Measurements from ENCODE around the gene UBE2V1. TPM values are rescaled to one million over a fixed set of nuclear protein-coding genes. Genes with fewer than 3 reads are reported as not detected.

Gene UBE2V1
- total RNA-seq, 1 donor from 2014 or later: 150 TPM

DNA sequence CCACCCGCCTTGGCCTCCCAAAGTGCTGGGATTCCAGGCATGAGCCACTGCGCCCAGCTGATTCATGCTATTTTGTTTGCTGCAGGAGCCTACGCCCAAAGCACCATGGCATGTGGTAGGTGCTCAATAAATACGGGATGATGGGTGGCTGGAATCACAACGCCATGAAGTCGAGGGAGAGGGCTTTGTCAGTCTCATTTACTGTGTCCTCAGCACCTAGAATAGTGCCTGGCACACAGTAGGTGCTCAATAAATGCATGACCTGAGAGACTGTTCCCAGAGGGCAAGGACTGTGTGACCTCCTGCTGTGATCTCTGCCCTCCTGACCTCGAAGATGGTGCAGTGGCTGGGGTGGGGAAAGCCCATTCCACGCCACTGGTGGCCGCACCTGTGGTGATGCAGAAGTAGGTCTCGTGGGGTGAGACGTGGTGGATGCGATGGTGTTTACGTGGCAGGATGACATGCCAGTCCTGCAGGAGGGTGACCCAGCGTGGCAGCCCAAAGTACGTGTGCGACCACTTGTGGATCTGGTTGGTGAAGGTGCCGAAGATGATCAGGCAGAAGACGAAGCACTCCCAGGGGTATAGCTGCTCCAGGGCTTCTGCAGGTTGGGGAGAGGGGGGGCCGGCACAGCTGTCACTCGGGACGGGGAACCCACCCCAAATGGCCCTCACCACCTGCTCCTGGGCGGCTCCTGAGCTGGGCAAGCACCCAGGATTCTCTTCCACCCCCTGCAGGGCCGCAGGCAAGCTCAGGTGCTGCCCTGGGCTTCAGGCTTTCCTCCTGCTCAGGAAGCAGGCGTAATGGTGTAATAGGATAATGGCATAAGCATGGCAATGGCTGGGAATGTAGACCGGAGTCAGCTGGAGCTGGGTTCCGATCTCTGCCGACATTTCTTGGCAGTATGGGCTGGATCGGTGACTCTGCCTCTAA is 14.9 kb upstream of the UBE2V1 start:
- Mint-ChIP-seq H3K4me1 (ENCODE audit: low read depth) (no peaks in the 10 kb centered on the region), H3K36me3 (ENCODE audit: insufficient read depth) (peaks cover 28% of the 10 kb centered on the region), H3K9me3 (ENCODE audit: low read depth) (no peaks in the 10 kb centered on the region), H3K4me3 (ENCODE audit: low read depth) (no peak overlapping the region), H3K27ac (no peak overlapping the region), H3K27me3 (no peaks in the 10 kb centered on the region)
- DNase-seq (ENCODE audit: low spot score, unreplicated experiment): no peak
- TF ChIP-seq, protein P1, sequence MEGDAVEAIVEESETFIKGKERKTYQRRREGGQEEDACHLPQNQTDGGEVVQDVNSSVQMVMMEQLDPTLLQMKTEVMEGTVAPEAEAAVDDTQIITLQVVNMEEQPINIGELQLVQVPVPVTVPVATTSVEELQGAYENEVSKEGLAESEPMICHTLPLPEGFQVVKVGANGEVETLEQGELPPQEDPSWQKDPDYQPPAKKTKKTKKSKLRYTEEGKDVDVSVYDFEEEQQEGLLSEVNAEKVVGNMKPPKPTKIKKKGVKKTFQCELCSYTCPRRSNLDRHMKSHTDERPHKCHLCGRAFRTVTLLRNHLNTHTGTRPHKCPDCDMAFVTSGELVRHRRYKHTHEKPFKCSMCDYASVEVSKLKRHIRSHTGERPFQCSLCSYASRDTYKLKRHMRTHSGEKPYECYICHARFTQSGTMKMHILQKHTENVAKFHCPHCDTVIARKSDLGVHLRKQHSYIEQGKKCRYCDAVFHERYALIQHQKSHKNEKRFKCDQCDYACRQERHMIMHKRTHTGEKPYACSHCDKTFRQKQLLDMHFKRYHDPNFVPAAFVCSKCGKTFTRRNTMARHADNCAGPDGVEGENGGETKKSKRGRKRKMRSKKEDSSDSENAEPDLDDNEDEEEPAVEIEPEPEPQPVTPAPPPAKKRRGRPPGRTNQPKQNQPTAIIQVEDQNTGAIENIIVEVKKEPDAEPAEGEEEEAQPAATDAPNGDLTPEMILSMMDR (IDR thresholded peaks at IDR 0.05; ENCODE audit: unreplicated experiment): no peak

DNA sequence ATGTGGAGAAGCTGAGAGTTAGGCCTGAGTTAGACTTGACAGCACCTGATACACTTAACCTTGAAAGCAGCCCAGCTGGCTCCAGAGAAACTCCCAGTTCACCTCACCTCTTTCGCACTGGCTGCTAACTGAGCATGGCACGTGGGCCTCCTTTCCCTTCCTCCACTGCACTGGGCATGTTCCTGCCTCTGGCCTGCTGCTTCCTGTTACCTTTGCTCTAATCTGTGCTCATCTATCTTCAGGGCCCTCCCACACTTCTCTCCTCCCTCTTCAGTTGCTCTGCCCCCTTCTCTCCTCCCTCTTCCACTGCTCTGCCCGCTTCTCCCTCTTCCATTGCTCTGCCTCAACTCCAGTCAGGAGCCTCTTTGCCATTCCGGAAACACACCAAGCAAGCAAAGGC is 13.7 kb upstream of the UBE2V1 start:
- no peaks in the 10 kb centered on the region for H3K4me1 Mint-ChIP-seq (ENCODE audit: low read depth)
- H3K36me3 Mint-ChIP-seq (ENCODE audit: insufficient read depth): peaks cover 29% of the 10 kb centered on the region
- H3K9me3 Mint-ChIP-seq (ENCODE audit: low read depth): no peaks in the 10 kb centered on the region
- no peaks in the 10 kb centered on the region for H3K27me3 Mint-ChIP-seq
- DNase-seq (ENCODE audit: low spot score, unreplicated experiment): no peak
- H3K27ac Mint-ChIP-seq: no peak overlapping the region
- TF ChIP-seq, protein P1 (IDR thresholded peaks at IDR 0.05; ENCODE audit: unreplicated experiment): no peak
- H3K4me3 Mint-ChIP-seq (ENCODE audit: low read depth): no peak overlapping the region

DNA sequence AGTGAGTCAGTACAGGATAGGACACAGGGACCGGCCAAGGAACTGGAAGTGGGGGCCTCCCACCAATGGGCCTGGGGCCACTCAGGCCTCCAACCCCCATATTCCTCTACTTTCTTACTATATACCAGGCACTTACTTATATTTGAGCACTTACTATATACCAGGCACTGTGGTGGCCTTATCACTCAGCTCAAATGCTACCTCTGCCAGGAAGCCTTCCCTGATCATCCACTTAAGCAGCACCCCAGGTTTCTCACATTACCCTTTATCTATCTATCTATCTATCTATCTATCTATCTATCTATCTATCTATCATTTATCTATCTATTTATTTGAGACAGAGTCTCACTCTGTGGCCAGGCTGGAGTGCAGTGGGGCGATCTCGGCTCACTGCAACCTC is 12.3 kb upstream of the UBE2V1 start:
- H3K4me1 Mint-ChIP-seq (ENCODE audit: low read depth): no peaks in the 10 kb centered on the region
- no peak overlapping the region for H3K4me3 Mint-ChIP-seq (ENCODE audit: low read depth)
- H3K36me3 Mint-ChIP-seq (ENCODE audit: insufficient read depth): peaks cover 28% of the 10 kb centered on the region
- TF ChIP-seq, protein P1 (IDR thresholded peaks at IDR 0.05; ENCODE audit: unreplicated experiment): no peak
- no peak for DNase-seq (ENCODE audit: low spot score, unreplicated experiment)
- H3K27ac Mint-ChIP-seq: no peak overlapping the region
- no peaks in the 10 kb centered on the region for H3K9me3 Mint-ChIP-seq (ENCODE audit: low read depth)
- no peaks in the 10 kb centered on the region for H3K27me3 Mint-ChIP-seq

DNA sequence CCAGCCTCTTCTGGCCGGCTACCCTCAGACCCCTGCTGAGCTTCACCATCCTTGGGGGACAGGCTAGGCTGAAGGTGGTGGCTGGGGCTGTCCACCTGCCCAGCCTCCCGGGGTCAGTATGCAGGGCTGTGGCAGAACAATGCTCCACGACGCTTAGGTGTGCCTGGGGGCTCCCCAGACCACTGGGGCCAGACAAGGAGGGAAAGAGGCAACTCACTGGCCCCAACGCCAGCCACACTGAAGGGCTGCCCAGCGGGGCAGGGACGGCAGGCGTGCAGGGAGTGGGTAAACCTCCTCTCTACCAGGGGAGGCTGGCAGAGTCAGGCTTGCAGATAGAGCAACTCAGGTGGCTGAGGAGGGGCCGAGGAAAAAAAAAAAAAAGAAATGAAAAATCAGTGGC is 11.5 kb upstream of the UBE2V1 start:
- H3K27ac Mint-ChIP-seq: no peak overlapping the region
- no peak for DNase-seq (ENCODE audit: low spot score, unreplicated experiment)
- H3K9me3 Mint-ChIP-seq (ENCODE audit: low read depth): no peaks in the 10 kb centered on the region
- H3K27me3 Mint-ChIP-seq: no peaks in the 10 kb centered on the region
- H3K4me1 Mint-ChIP-seq (ENCODE audit: low read depth): no peaks in the 10 kb centered on the region
- H3K36me3 Mint-ChIP-seq (ENCODE audit: insufficient read depth): peaks cover 24% of the 10 kb centered on the region
- no peak overlapping the region for H3K4me3 Mint-ChIP-seq (ENCODE audit: low read depth)
- TF ChIP-seq, protein P1 (IDR thresholded peaks at IDR 0.05; ENCODE audit: unreplicated experiment): no peak

DNA sequence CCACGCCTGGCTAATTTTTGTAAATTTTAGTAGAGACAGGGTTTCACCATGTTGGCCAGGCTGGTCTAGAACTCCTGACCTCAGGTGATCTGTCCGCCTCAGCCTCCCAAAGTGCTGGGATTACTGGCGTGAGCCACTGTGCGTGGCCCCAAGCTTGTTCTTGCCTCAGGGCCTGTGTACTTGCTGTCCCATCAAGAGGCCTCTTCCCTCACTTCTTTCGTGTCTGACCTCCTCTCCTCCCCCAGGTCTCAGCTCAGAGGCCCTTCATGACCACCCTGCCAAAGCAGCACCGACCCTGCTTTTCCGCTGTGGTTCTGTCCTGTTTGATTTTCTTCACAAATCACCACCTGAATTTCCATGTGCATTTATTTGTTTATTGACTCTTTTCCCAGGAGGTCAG is 10.5 kb upstream of the UBE2V1 start:
- H3K36me3 Mint-ChIP-seq (ENCODE audit: insufficient read depth): peaks cover 24% of the 10 kb centered on the region
- no peak overlapping the region for H3K4me3 Mint-ChIP-seq (ENCODE audit: low read depth)
- peak overlapping the region; percentile 30 for H3K27ac Mint-ChIP-seq

More for the DNA sequence above, 10.5 kb upstream of the UBE2V1 start:
- H3K4me1 Mint-ChIP-seq (ENCODE audit: low read depth): no peaks in the 10 kb centered on the region
- no peak for DNase-seq (ENCODE audit: low spot score, unreplicated experiment)
- TF ChIP-seq, protein P1 (IDR thresholded peaks at IDR 0.05; ENCODE audit: unreplicated experiment): no peak
- no peaks in the 10 kb centered on the region for H3K9me3 Mint-ChIP-seq (ENCODE audit: low read depth)
- H3K27me3 Mint-ChIP-seq: no peaks in the 10 kb centered on the region

All from progenitor cell of endocrine pancreas (in vitro differentiated cells).